Measurements from ENCODE around the gene POLD4. TPM values are rescaled to one million over a fixed set of nuclear protein-coding genes. Genes with fewer than 3 reads are reported as not detected.

POLD4 gene
- total RNA-seq, 6 donors from 2014 or later, result 55.5 to 173 (median 106) TPM

GRCh38 chr11:67370351-67371076, 17.2 kb upstream of the POLD4 start:
- Histone ChIP-seq H3K27me3 (no peaks in the 10 kb centered on the region), H3K4me3 (peak overlapping the region in 1 of 4 donors; percentile 10), H3K9me3 (no peaks in the 10 kb centered on the region), H3K36me3 (no peaks in the 10 kb centered on the region), H3K4me1 (peaks cover 63 to 93% (median 70%) of the 10 kb centered on the region in 4 donors), H3K27ac (peak overlapping the region; percentile 24 to 98 (median 78))
- WGBS, 2 donors, result 43 to 55% methylated on average over 12 to 14 of the region's 14 CpGs
- no peak for ATAC-seq (ENCODE audit: low FRiP score in 2 of 2)
- no peak for DNase-seq
- TF ChIP-seq POLR2AphosphoS5 (IDR thresholded peaks at IDR 0.05) (no peak), EP300 (IDR thresholded peaks at IDR 0.05) (peak in 1 of 4 donors; percentile 35)

DNA sequence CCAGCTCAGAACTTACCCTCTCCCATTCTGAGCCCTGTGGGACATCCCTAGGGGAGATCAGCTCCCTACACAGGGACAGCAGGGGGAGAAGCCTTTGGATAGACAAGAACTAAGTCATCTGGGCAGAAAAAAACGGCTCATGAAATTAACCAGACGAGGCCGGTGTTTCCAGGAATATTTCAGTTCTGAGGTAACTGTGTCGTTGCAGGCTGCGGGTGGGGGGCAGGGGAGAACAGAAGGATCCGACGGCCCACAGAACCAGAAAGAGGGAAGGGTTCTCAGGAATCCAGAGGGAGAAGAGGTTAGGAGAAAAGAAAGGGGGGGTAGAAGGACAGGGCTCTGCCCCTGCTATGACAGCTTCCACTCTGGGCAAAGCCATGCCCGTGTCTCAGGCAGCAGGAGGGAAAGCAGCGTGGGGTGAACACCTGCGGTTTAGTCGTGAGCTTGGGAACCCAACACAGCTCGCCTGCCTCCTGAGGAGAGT, 16.5 kb upstream of the POLD4 start:
- 40 to 49% methylated on average over 11 to 12 of the region's 12 CpGs for WGBS, 2 donors
- no peak for TF ChIP-seq CTCF (IDR thresholded peaks at IDR 0.05)
- no peak for TF ChIP-seq EP300 (IDR thresholded peaks at IDR 0.05)
- no peak for TF ChIP-seq POLR2A (IDR thresholded peaks at IDR 0.05)
- TF ChIP-seq POLR2AphosphoS5 (IDR thresholded peaks at IDR 0.05), result no peak
- DNase-seq (no peak), ATAC-seq (ENCODE audit: low FRiP score in 2 of 2) (no peak)
- Histone ChIP-seq H3K4me3 (no peak overlapping the region), H3K36me3 (peaks cover 0 to 6% (median 2%) of the 10 kb centered on the region in 4 donors), H3K9me3 (no peaks in the 10 kb centered on the region), H3K27ac (peak overlapping the region; percentile 24 to 98 (median 78)), H3K4me1 (peaks cover 62 to 91% (median 69%) of the 10 kb centered on the region in 4 donors), H3K27me3 (no peaks in the 10 kb centered on the region)

- Histone ChIP-seq H3K4me1 (peaks cover 57 to 85% (median 64%) of the 10 kb centered on the region in 4 donors), H3K27me3 (no peaks in the 10 kb centered on the region), H3K27ac (peak overlapping the region in 3 of 4 donors; percentile 24 to 98 (median 69)), H3K36me3 (peaks cover 0 to 12% (median 2%) of the 10 kb centered on the region in 4 donors), H3K9me3 (no peaks in the 10 kb centered on the region), H3K4me3 (no peak overlapping the region)
- WGBS, 2 donors, result 80 to 82% methylated on average over 8 of the region's 8 CpGs
- ATAC-seq (ENCODE audit: low FRiP score in 2 of 2), result no peak
- no peak for TF ChIP-seq POLR2A (IDR thresholded peaks at IDR 0.05)
- no peak for TF ChIP-seq CTCF (IDR thresholded peaks at IDR 0.05)
- no peak for TF ChIP-seq EP300 (IDR thresholded peaks at IDR 0.05)
- no peak for TF ChIP-seq POLR2AphosphoS5 (IDR thresholded peaks at IDR 0.05)
- DNase-seq, result no peak
Observed at GRCh38 chr11:67369275-67369674, 15.9 kb upstream of the POLD4 start.

DNA sequence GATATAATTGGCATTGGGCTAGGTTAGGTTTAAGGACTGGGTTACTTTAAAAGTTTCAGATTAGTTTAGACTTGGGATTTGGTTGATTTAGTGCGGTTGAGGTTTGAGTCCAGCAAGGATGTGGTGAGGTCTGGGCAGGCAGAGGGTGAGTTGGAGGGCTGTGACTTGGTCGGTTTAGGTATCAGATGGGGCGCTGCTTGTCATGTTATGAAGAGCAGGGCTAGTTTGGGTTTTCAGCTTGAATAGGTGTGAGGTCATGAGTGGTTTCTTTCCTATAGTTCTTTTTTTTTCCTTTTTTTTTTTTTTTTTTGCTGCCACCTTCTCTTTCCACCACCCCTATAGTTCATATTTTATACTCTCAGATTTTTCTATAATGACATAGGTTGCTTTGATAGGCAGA, 15.3 kb upstream of the POLD4 start:
- Histone ChIP-seq H3K36me3 (peaks cover 0 to 13% (median 4%) of the 10 kb centered on the region in 4 donors), H3K27me3 (no peaks in the 10 kb centered on the region), H3K9me3 (no peaks in the 10 kb centered on the region), H3K4me3 (no peak overlapping the region), H3K4me1 (peaks cover 50 to 79% (median 58%) of the 10 kb centered on the region in 4 donors), H3K27ac (peak overlapping the region in 1 of 4 donors; percentile 98)
- ATAC-seq (ENCODE audit: low FRiP score in 2 of 2), result no peak
- TF ChIP-seq EP300 (IDR thresholded peaks at IDR 0.05), result no peak
- no peak for TF ChIP-seq POLR2AphosphoS5 (IDR thresholded peaks at IDR 0.05)
- TF ChIP-seq POLR2A (IDR thresholded peaks at IDR 0.05), result no peak
- no peak for TF ChIP-seq CTCF (IDR thresholded peaks at IDR 0.05)
- WGBS, 2 donors, result 62 to 68% methylated on average over 3 of the region's 3 CpGs
- DNase-seq, result no peak

- Histone ChIP-seq H3K27ac (peak overlapping the region in 3 of 4 donors; percentile 30 to 77 (median 42)), H3K27me3 (no peaks in the 10 kb centered on the region), H3K4me1 (peaks cover 49 to 74% (median 57%) of the 10 kb centered on the region in 4 donors), H3K36me3 (peaks cover 0 to 13% (median 4%) of the 10 kb centered on the region in 4 donors), H3K4me3 (no peak overlapping the region), H3K9me3 (no peaks in the 10 kb centered on the region)
- no peak for ATAC-seq (ENCODE audit: low FRiP score in 2 of 2)
- DNase-seq, result no peak
- WGBS, 2 donors, result 42 to 55% methylated on average over 7 of the region's 7 CpGs
- TF ChIP-seq EP300 (IDR thresholded peaks at IDR 0.05) (no peak), POLR2AphosphoS5 (IDR thresholded peaks at IDR 0.05) (no peak), CTCF (IDR thresholded peaks at IDR 0.05) (no peak), POLR2A (IDR thresholded peaks at IDR 0.05) (no peak)
Observed at GRCh38 chr11:67367761-67368227, 14.4 kb upstream of the POLD4 start.

All from upper lobe of left lung (tissue), 6 donors.